ENCODE results near the gene EPN1.
A peak's percentile ranks its signal among the peaks of the same experiment; 100 is the strongest.

The EPN1 gene

GRCh38 chr19:55660991-55661390 lies 14.0 kb upstream of the EPN1 start:
- DNase-seq (ENCODE audit: low read depth) = no peak

- no peak for DNase-seq (ENCODE audit: low read depth)
Observed at GRCh38 chr19:55661826-55662225, 13.2 kb upstream of the EPN1 start.

GRCh38 chr19:55663846-55664536 lies 11.0 kb upstream of the EPN1 start:
- no peak for DNase-seq (ENCODE audit: low read depth)

GRCh38 chr19:55666343-55667005 lies 8.6 kb upstream of the EPN1 start:
- DNase-seq (ENCODE audit: low read depth) = no peak

GRCh38 chr19:55667006-55667381 lies 8.0 kb upstream of the EPN1 start:
- no peak for DNase-seq (ENCODE audit: low read depth)

- DNase-seq (ENCODE audit: low read depth) = no peak
Observed at GRCh38 chr19:55667511-55667910, 7.5 kb upstream of the EPN1 start.

- DNase-seq (ENCODE audit: low read depth) = no peak
Observed at GRCh38 chr19:55667958-55668357, 7.1 kb upstream of the EPN1 start.

- no peak for DNase-seq (ENCODE audit: low read depth)
Observed at GRCh38 chr19:55668603-55669348, 6.2 kb upstream of the EPN1 start.

GRCh38 chr19:55669418-55670279 lies 5.4 kb upstream of the EPN1 start:
- no peak for DNase-seq (ENCODE audit: low read depth)

- no peak for DNase-seq (ENCODE audit: low read depth)
Observed at GRCh38 chr19:55670280-55671053, 4.6 kb upstream of the EPN1 start.

- DNase-seq (ENCODE audit: low read depth) = no peak
Observed at GRCh38 chr19:55671054-55671378, 4.0 kb upstream of the EPN1 start.

GRCh38 chr19:55672418-55672817 lies 2.6 kb upstream of the EPN1 start:
- peak; percentile 66 for DNase-seq (ENCODE audit: low read depth)

GRCh38 chr19:55673465-55673864 lies 1.6 kb upstream of the EPN1 start:
- DNase-seq (ENCODE audit: low read depth) = no peak

- no peak for DNase-seq (ENCODE audit: low read depth)
Observed at GRCh38 chr19:55673889-55674288, 1.1 kb upstream of the EPN1 start.

GRCh38 chr19:55674459-55674840 lies 576 bp upstream of the EPN1 start:
- no peak for DNase-seq (ENCODE audit: low read depth)

GRCh38 chr19:55675661-55676354 lies 782 bp downstream of the EPN1 start:
- DNase-seq (ENCODE audit: low read depth) = no peak

- DNase-seq (ENCODE audit: low read depth) = peak; percentile 16
Observed at GRCh38 chr19:55676383-55676782, 1.4 kb downstream of the EPN1 start.

GRCh38 chr19:55676889-55677505 lies 2.0 kb downstream of the EPN1 start:
- DNase-seq (ENCODE audit: low read depth) = no peak

GRCh38 chr19:55677572-55678028 lies 2.6 kb downstream of the EPN1 start:
- DNase-seq (ENCODE audit: low read depth) = no peak

GRCh38 chr19:55678121-55678671 lies 3.2 kb downstream of the EPN1 start:
- DNase-seq (ENCODE audit: low read depth) = no peak
